HepG2 (cell line): ENCODE results near the gene PPOX. TPM values are rescaled to one million over a fixed set of nuclear protein-coding genes. Genes with fewer than 3 reads are reported as not detected.

ENCODE experiments used
- E2F1 ChIP-seq: sonication (generic); formaldehyde crosslinking; IDR thresholded peaks from 2 replicates; pipeline ENCODE4 v1.5.0; 2020; ENCODE audit warnings: missing genetic modification reagents
- ELF3 ChIP-seq: IDR thresholded peaks from 2 replicates; pipeline ENCODE4 v1.6.1; 2016; ENCODE audit warnings: missing genetic modification reagents, missing compliant biosample characterization
- GTF2F1 ChIP-seq: fragments of 150-350 bp; IDR thresholded peaks from 2 replicates; pipeline ENCODE4 v1.6.1; 2014; ENCODE audit warnings: low read length
- KLF16 ChIP-seq, 2 experiments: sonication (generic) in 1 of 2; formaldehyde crosslinking in 1 of 2; IDR thresholded peaks; 2 replicates each; pipeline versions ENCODE4 v1.6.1 to v1.8.0; 2016 to 2023; ENCODE audit warnings: missing genetic modification reagents in 2 of 2, missing compliant biosample characterization in 1 of 2
- KLF6 ChIP-seq: IDR thresholded peaks from 2 replicates; pipeline ENCODE4 v1.8.0; 2016; ENCODE audit warnings: missing biosample characterization, missing genetic modification reagents
- MYPOP ChIP-seq: sonication (generic); formaldehyde crosslinking; IDR thresholded peaks from 2 replicates; pipeline ENCODE4 v1.8.1; 2023; ENCODE audit warnings: mild to moderate bottlenecking, moderate library complexity, missing genetic modification reagents
- NR2C2 ChIP-seq: sonication (generic); formaldehyde crosslinking; IDR thresholded peaks from 2 replicates; pipeline ENCODE4 v1.4.0; 2020; ENCODE audit warnings: missing genetic modification reagents, mild to moderate bottlenecking, moderate library complexity, borderline replicate concordance
- PATZ1 ChIP-seq: sonication (generic); formaldehyde crosslinking; IDR thresholded peaks from 2 replicates; pipeline ENCODE4 v1.4.0; 2020; ENCODE audit warnings: missing genetic modification reagents
- POLR2G ChIP-seq: fragments of 200-400 bp; formaldehyde crosslinking; IDR thresholded peaks from 2 replicates; pipeline ENCODE4 v1.6.1; 2018; ENCODE audit warnings: mild to moderate bottlenecking, low read depth, low read length, moderate library complexity
- SAP130 ChIP-seq: IDR thresholded peaks from 2 replicates; pipeline ENCODE4 v1.6.1; 2016; ENCODE audit warnings: low read depth
- SETDB1 ChIP-seq: sonication (generic); formaldehyde crosslinking; IDR thresholded peaks from 2 replicates; pipeline ENCODE4 v1.5.1; 2020; ENCODE audit warnings: missing genetic modification reagents, mild to moderate bottlenecking, borderline replicate concordance
- SOX6 ChIP-seq, 2 experiments: fragments of 450-650 bp in 1 of 2; sonication (generic) in 1 of 2; formaldehyde crosslinking in 1 of 2; IDR thresholded peaks; 2 replicates each; pipeline versions ENCODE4 v1.4.0 to v1.6.1; 2017 to 2020; ENCODE audit warnings: antibody characterized with exemption in 1 of 2, mild to moderate bottlenecking in 1 of 2, missing genetic modification reagents in 1 of 2
- TIGD3 ChIP-seq: sonication (generic); formaldehyde crosslinking; IDR thresholded peaks from 2 replicates; pipeline ENCODE4 v1.5.1; 2020; ENCODE audit warnings: mild to moderate bottlenecking, missing genetic modification reagents, borderline replicate concordance
- UBTF ChIP-seq: sonication (generic); formaldehyde crosslinking; IDR thresholded peaks from 2 replicates; pipeline ENCODE4 v1.4.0; 2020; ENCODE audit warnings: mild to moderate bottlenecking, missing genetic modification reagents
- ZNF687 ChIP-seq: sonication (generic); formaldehyde crosslinking; IDR thresholded peaks from 2 replicates; pipeline ENCODE4 v1.5.1; 2020; ENCODE audit warnings: mild to moderate bottlenecking, missing genetic modification reagents, moderate library complexity
- polyA plus RNA-seq, 8 experiments: library from polyadenylated mRNA; depleted of rRNA in 3 of 8; stranded (reverse) in 7 of 8; unstranded in 1 of 8; fragments of >200 nt; fragmentation: Illumina TruSeq in 4 of 8; extraction: Trizol in 4 of 8; gene quantifications; 2 replicates each; pipeline versions ENCODE4 v1.2.1 to v1.2.3, GENCODE V29; 2011 to 2016; ENCODE audit warnings: low read depth in 4 of 8, missing spikeins in 1 of 8, mixed read lengths in 1 of 8; ENCODE audit not compliant: insufficient read depth in 1 of 8
- total RNA-seq, 5 experiments: library from RNA; depleted of rRNA; stranded (reverse); fragments of >200 nt; fragmentation: Illumina TruSeq; extraction: Trizol; gene quantifications; 2 replicates each; pipeline ENCODE4 v1.2.3, GENCODE V29; 2016; ENCODE audit warnings: low read depth in 1 of 5

PPOX gene
- total and polyA plus RNA-seq, 2 of the 13 experiments (the other 11 are each of a cell fraction or from before 2014, with no cell fraction given), result 15.5 to 27.7 TPM

GRCh38 chr1:161200421-161200991 is 34.3 kb downstream of the PPOX start (continued):
- TF ChIP-seq UBTF (CRISPR knock-in tag), result 0 out of 2 replicates have a peak, but pooled peaks have one; percentile 19
- no peak for TF ChIP-seq E2F1 (CRISPR knock-in tag)
- no peak for TF ChIP-seq KLF16 (CRISPR knock-in tag; IDR thresholded peaks at IDR 0.05)
- no peak for TF ChIP-seq MYPOP (CRISPR knock-in tag)
- peak; percentile 3; the same call in 1 of the 2 replicates for TF ChIP-seq POLR2G
- no peak for TF ChIP-seq KLF6 (CRISPR knock-in tag)
- no peak for TF ChIP-seq SOX6 (IDR thresholded peaks at IDR 0.05)
- TF ChIP-seq SOX6 (CRISPR knock-in tag; IDR thresholded peaks at IDR 0.05), result peak; percentile 30; the same call in 1 of the 2 replicates
- TF ChIP-seq ZNF687, result peak; percentile 30; the same call in 1 of the 2 replicates
- TF ChIP-seq SETDB1 (CRISPR knock-in tag), result no peak
- peak; percentile 55; the same call in 1 of the 2 replicates for TF ChIP-seq ELF3 (CRISPR knock-in tag)
- TF ChIP-seq NR2C2, result 0 out of 2 replicates have a peak, but pooled peaks have one; percentile 28
- TF ChIP-seq PATZ1 (CRISPR knock-in tag), result peak; percentile 45; the same call in 1 of the 2 replicates
- no peak for TF ChIP-seq TIGD3
- no peak for TF ChIP-seq GTF2F1
- peak; percentile 46; the same call in 1 of the 2 replicates for TF ChIP-seq SAP130 (CRISPR knock-in tag)
